ENCODE data around the gene FAM20B.

Gene FAM20B

GRCh38 chr1:179043266-179043665 lies 17.6 kb downstream of the FAM20B start:
- no peak overlapping the region for H3K4me3 ChIP-seq (ENCODE audit: low read length)
- H3K27me3 ChIP-seq (ENCODE audit: control insufficient read depth, insufficient read depth, low read length): no peaks in the 10 kb centered on the region
- H3K36me3 ChIP-seq (ENCODE audit: control insufficient read depth, insufficient read depth, low read length): no peaks in the 10 kb centered on the region
- no peak overlapping the region for H3K27ac ChIP-seq (ENCODE audit: low read depth, low read length)
- peaks cover 4% of the 10 kb centered on the region for H3K4me1 ChIP-seq (ENCODE audit: control insufficient read depth, insufficient read depth, low read length)
- no peak overlapping the region for H3K9ac ChIP-seq (ENCODE audit: low read length)

- H3K4me1 ChIP-seq (ENCODE audit: control insufficient read depth, insufficient read depth, low read length): peaks cover 4% of the 10 kb centered on the region
- H3K9ac ChIP-seq (ENCODE audit: low read length): no peak overlapping the region
- no peaks in the 10 kb centered on the region for H3K27me3 ChIP-seq (ENCODE audit: control insufficient read depth, insufficient read depth, low read length)
- H3K36me3 ChIP-seq (ENCODE audit: control insufficient read depth, insufficient read depth, low read length): no peaks in the 10 kb centered on the region
- no peak overlapping the region for H3K4me3 ChIP-seq (ENCODE audit: low read length)
- H3K27ac ChIP-seq (ENCODE audit: low read depth, low read length): no peak overlapping the region
These were observed 18.2 kb downstream of the FAM20B start for GRCh38 chr1:179043907-179044306.

- Histone ChIP-seq H3K4me1 (ENCODE audit: control insufficient read depth, insufficient read depth, low read length) (no peaks in the 10 kb centered on the region), H3K9ac (ENCODE audit: low read length) (no peak overlapping the region), H3K27me3 (ENCODE audit: control insufficient read depth, insufficient read depth, low read length) (no peaks in the 10 kb centered on the region), H3K4me3 (ENCODE audit: low read length) (no peak overlapping the region), H3K36me3 (ENCODE audit: control insufficient read depth, insufficient read depth, low read length) (no peaks in the 10 kb centered on the region), H3K27ac (ENCODE audit: low read depth, low read length) (no peak overlapping the region)
These were observed 21.3 kb downstream of the FAM20B start for GRCh38 chr1:179046808-179047635.

GRCh38 chr1:179047636-179047997 lies 21.9 kb downstream of the FAM20B start:
- H3K9ac ChIP-seq (ENCODE audit: low read length): no peak overlapping the region
- H3K27me3 ChIP-seq (ENCODE audit: control insufficient read depth, insufficient read depth, low read length): no peaks in the 10 kb centered on the region
- no peak overlapping the region for H3K4me3 ChIP-seq (ENCODE audit: low read length)
- no peak overlapping the region for H3K27ac ChIP-seq (ENCODE audit: low read depth, low read length)
- no peaks in the 10 kb centered on the region for H3K4me1 ChIP-seq (ENCODE audit: control insufficient read depth, insufficient read depth, low read length)
- no peaks in the 10 kb centered on the region for H3K36me3 ChIP-seq (ENCODE audit: control insufficient read depth, insufficient read depth, low read length)

- H3K4me1 ChIP-seq (ENCODE audit: control insufficient read depth, insufficient read depth, low read length): no peaks in the 10 kb centered on the region
- no peak overlapping the region for H3K9ac ChIP-seq (ENCODE audit: low read length)
These were observed 22.8 kb downstream of the FAM20B start for GRCh38 chr1:179048339-179049124.

GRCh38 chr1:179052776-179053175 lies 27.1 kb downstream of the FAM20B start:
- H3K4me1 ChIP-seq (ENCODE audit: control insufficient read depth, insufficient read depth, low read length): no peaks in the 10 kb centered on the region
- no peaks in the 10 kb centered on the region for H3K36me3 ChIP-seq (ENCODE audit: control insufficient read depth, insufficient read depth, low read length)
- no peaks in the 10 kb centered on the region for H3K27me3 ChIP-seq (ENCODE audit: control insufficient read depth, insufficient read depth, low read length)
- no peak overlapping the region for H3K4me3 ChIP-seq (ENCODE audit: low read length)
- no peak overlapping the region for H3K27ac ChIP-seq (ENCODE audit: low read depth, low read length)
- H3K9ac ChIP-seq (ENCODE audit: low read length): no peak overlapping the region

More at GRCh38 chr1:179048339-179049124, 22.8 kb downstream of the FAM20B start:
- H3K27ac ChIP-seq (ENCODE audit: low read depth, low read length): no peak overlapping the region
- H3K4me3 ChIP-seq (ENCODE audit: low read length): no peak overlapping the region
- no peaks in the 10 kb centered on the region for H3K36me3 ChIP-seq (ENCODE audit: control insufficient read depth, insufficient read depth, low read length)
- H3K27me3 ChIP-seq (ENCODE audit: control insufficient read depth, insufficient read depth, low read length): no peaks in the 10 kb centered on the region

GRCh38 chr1:179053486-179053885 lies 27.8 kb downstream of the FAM20B start:
- no peaks in the 10 kb centered on the region for H3K27me3 ChIP-seq (ENCODE audit: control insufficient read depth, insufficient read depth, low read length)
- H3K4me1 ChIP-seq (ENCODE audit: control insufficient read depth, insufficient read depth, low read length): no peaks in the 10 kb centered on the region
- H3K27ac ChIP-seq (ENCODE audit: low read depth, low read length): no peak overlapping the region
- no peak overlapping the region for H3K4me3 ChIP-seq (ENCODE audit: low read length)
- no peak overlapping the region for H3K9ac ChIP-seq (ENCODE audit: low read length)
- H3K36me3 ChIP-seq (ENCODE audit: control insufficient read depth, insufficient read depth, low read length): no peaks in the 10 kb centered on the region

- Histone ChIP-seq H3K9ac (ENCODE audit: low read length) (no peak overlapping the region), H3K27ac (ENCODE audit: low read depth, low read length) (no peak overlapping the region), H3K36me3 (ENCODE audit: control insufficient read depth, insufficient read depth, low read length) (no peaks in the 10 kb centered on the region), H3K4me3 (ENCODE audit: low read length) (no peak overlapping the region), H3K27me3 (ENCODE audit: control insufficient read depth, insufficient read depth, low read length) (no peaks in the 10 kb centered on the region), H3K4me1 (ENCODE audit: control insufficient read depth, insufficient read depth, low read length) (no peaks in the 10 kb centered on the region)
These were observed 30.2 kb downstream of the FAM20B start for GRCh38 chr1:179055937-179056336.

GRCh38 chr1:179058487-179059483 lies 33.1 kb downstream of the FAM20B start:
- H3K27ac ChIP-seq (ENCODE audit: low read depth, low read length): no peak overlapping the region
- H3K4me1 ChIP-seq (ENCODE audit: control insufficient read depth, insufficient read depth, low read length): no peaks in the 10 kb centered on the region
- no peak overlapping the region for H3K4me3 ChIP-seq (ENCODE audit: low read length)
- H3K27me3 ChIP-seq (ENCODE audit: control insufficient read depth, insufficient read depth, low read length): no peaks in the 10 kb centered on the region
- no peak overlapping the region for H3K9ac ChIP-seq (ENCODE audit: low read length)
- H3K36me3 ChIP-seq (ENCODE audit: control insufficient read depth, insufficient read depth, low read length): peaks cover 2% of the 10 kb centered on the region

- no peak overlapping the region for H3K4me3 ChIP-seq (ENCODE audit: low read length)
- no peak overlapping the region for H3K27ac ChIP-seq (ENCODE audit: low read depth, low read length)
- H3K4me1 ChIP-seq (ENCODE audit: control insufficient read depth, insufficient read depth, low read length): no peaks in the 10 kb centered on the region
- H3K9ac ChIP-seq (ENCODE audit: low read length): no peak overlapping the region
- peaks cover 7% of the 10 kb centered on the region for H3K36me3 ChIP-seq (ENCODE audit: control insufficient read depth, insufficient read depth, low read length)
- H3K27me3 ChIP-seq (ENCODE audit: control insufficient read depth, insufficient read depth, low read length): no peaks in the 10 kb centered on the region
These were observed 35.9 kb downstream of the FAM20B start for GRCh38 chr1:179061360-179062282.

- Histone ChIP-seq H3K27ac (ENCODE audit: low read depth, low read length) (no peak overlapping the region), H3K4me3 (ENCODE audit: low read length) (no peak overlapping the region), H3K27me3 (ENCODE audit: control insufficient read depth, insufficient read depth, low read length) (no peaks in the 10 kb centered on the region), H3K36me3 (ENCODE audit: control insufficient read depth, insufficient read depth, low read length) (peaks cover 15% of the 10 kb centered on the region), H3K9ac (ENCODE audit: low read length) (no peak overlapping the region), H3K4me1 (ENCODE audit: control insufficient read depth, insufficient read depth, low read length) (no peaks in the 10 kb centered on the region)
These were observed 40.8 kb downstream of the FAM20B start for GRCh38 chr1:179066471-179066870.

Data from rectal smooth muscle tissue (tissue), 1 donor.